Hematopoietic multipotent progenitor cell treated with erythropoietin and hydrocortisone succinate and interleukin-3 and kit ligand, for 17 days (in vitro differentiated cells): ENCODE results near the gene ASPRV1.
A peak's percentile ranks its signal among the peaks of the same experiment; 100 is the strongest.
"Not testable (repeated sequence)": the region's sequence is repeated elsewhere in the genome, so short reads cannot be mapped to it uniquely, and the experiment has no call there.

Experiments
- DNase-seq: peaks from one replicate; pipeline ENCODE4 v3.0.0-alpha.2; 2015; ENCODE audit warnings: low spot score

The ASPRV1 gene

GRCh38 chr2:69960821-69961220 is 610 bp downstream of the ASPRV1 start:
- no peak for DNase-seq

GRCh38 chr2:69959425-69959824 is 2.0 kb downstream of the ASPRV1 start:
- no peak for DNase-seq

- DNase-seq: no peak
Observed at GRCh38 chr2:69958480-69958879, 3.0 kb downstream of the ASPRV1 start.

- DNase-seq: no peak
Observed at GRCh38 chr2:69957965-69958364, 3.5 kb downstream of the ASPRV1 start.

- DNase-seq: no peak
Observed at GRCh38 chr2:69956475-69956979, 4.9 kb downstream of the ASPRV1 start.

- DNase-seq: no peak
Observed at GRCh38 chr2:69955029-69955428, 6.4 kb downstream of the ASPRV1 start.

- no peak for DNase-seq
Observed at GRCh38 chr2:69954084-69954483, 7.3 kb downstream of the ASPRV1 start.

GRCh38 chr2:69952336-69953115 is 8.9 kb downstream of the ASPRV1 start:
- DNase-seq: no peak

GRCh38 chr2:69950671-69951070 is 10.8 kb downstream of the ASPRV1 start:
- not testable (repeated sequence) for DNase-seq

GRCh38 chr2:69950241-69950640 is 11.2 kb downstream of the ASPRV1 start:
- no peak for DNase-seq

GRCh38 chr2:69948963-69949645 is 12.3 kb downstream of the ASPRV1 start:
- no peak for DNase-seq

- DNase-seq: no peak
Observed at GRCh38 chr2:69948032-69948962, 13.1 kb downstream of the ASPRV1 start.

- DNase-seq: no peak
Observed at GRCh38 chr2:69947325-69947931, 14.0 kb downstream of the ASPRV1 start.

GRCh38 chr2:69946351-69947324 is 14.8 kb downstream of the ASPRV1 start:
- DNase-seq: peak; percentile 27

GRCh38 chr2:69945941-69946340 is 15.5 kb downstream of the ASPRV1 start:
- no peak for DNase-seq

GRCh38 chr2:69945441-69945840 is 16.0 kb downstream of the ASPRV1 start:
- no peak for DNase-seq

GRCh38 chr2:69944756-69945155 is 16.7 kb downstream of the ASPRV1 start:
- DNase-seq: no peak

- no peak for DNase-seq
Observed at GRCh38 chr2:69943843-69944525, 17.4 kb downstream of the ASPRV1 start.

GRCh38 chr2:69943000-69943842 is 18.2 kb downstream of the ASPRV1 start:
- no peak for DNase-seq
